EH (cell line): ENCODE results near the gene FHL2.

Source experiments
- DNase-seq: peaks from one replicate; pipeline ENCODE4 v3.0.0-alpha.2; 2015; ENCODE audit warnings: low read depth

Gene FHL2

GRCh38 chr2:105421053-105421452 is 22.2 kb upstream of the FHL2 start:
- no peak for DNase-seq

- DNase-seq, result no peak
Measured at GRCh38 chr2:105418522-105418921, 19.7 kb upstream of the FHL2 start.

DNA sequence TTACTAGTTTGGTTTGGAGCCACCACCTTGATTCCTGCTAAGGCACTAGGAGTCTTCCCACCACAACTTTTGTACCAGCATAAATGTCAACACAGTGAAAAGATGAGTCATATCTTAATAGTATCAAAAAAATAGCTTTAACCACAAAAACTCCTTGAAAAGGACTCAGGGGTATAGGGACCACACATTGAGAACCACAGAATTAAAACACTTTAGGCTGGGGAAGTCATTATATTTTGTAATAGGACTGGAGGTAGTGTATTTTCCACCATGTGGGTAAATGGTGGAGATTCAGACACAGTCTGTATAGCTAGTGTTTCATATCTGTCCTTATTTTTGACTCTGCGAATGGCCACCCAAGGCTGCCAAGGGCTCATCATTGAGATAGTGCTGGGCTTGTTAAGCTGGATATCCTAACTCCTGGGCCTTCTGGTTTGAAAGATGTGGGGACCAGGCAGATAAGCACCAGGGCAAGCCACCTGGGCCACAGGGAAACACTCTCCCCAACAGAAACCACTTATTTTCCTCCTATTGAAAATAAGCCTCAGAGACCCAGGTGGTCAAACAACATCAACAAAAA is 19.1 kb upstream of the FHL2 start:
- peak; percentile 52 for DNase-seq

DNA sequence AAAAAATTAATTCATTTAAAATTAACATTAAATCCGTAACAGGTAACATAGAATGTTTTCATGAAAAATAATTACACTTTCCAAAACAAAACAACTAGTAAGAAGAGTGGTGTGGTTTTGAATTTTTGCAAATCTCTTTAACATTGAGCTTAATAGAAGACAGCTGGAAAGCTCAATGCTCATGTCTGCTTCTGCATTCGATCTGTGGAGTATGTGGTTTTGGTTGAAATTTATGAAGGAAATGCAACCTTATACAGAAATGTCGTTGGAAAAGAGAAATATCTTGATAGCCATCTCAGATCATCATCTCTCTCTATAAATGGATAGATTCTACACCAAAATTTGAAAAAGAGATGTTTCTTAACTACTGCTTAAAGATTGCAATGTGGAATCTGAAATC is 17.3 kb upstream of the FHL2 start:
- no peak for DNase-seq

DNA sequence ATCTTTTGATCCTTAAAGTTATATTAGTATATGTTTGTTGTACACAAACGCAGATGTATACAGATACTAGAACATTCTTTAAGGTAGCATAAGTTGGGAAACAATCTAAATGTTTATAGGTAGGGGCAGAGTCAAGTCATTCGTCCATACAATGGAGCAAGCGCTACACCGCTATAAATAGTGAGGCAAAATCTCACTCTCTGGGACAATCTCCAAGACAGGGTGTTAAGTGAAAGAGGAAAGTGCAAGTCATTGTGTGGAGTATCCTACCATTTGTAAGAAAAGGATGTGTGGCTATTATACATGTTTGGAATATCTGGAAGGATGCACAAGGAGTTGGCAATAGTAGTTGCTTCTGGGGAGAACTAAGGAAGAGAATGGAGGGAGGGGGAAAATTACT is 16.2 kb upstream of the FHL2 start:
- no peak for DNase-seq

DNA sequence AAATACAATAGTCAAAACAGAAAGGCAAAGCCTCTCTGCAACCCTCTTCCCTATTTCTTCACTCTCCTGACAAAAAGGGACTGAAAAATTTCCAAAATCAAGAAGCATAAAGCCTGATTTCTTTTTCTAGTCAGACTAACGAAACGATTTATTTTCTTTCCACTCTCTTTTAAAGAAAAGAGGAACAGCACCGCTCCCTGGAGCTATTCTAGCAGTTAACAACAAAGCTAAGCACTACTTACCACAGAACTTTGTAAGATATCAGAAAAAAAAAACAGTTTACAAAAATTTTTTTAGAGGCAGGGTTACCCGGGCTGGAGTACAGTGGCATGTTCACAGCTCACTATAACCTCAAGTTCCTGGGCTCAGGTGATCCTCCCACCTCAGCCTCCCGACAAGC is 14.4 kb upstream of the FHL2 start:
- no peak for DNase-seq

DNA sequence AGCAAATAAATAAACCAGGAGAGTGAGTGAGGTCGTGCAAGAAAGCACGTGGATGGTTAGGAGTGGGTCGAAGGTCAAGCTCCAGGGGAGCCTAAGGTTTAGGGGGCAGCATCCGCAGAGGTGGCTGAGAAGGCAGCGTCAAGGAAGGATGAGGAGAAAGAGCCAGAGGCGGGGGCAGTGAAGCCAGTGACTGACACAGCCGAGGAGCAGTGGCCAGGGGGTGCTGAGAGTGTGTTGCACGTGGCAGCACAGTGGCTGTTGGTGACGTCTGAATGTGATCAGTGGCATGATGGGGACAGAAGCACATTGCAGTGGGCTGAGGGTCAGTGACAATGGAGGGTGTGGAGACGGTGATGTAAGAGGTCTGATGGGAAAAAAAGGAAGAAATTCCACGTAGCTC is 13.7 kb upstream of the FHL2 start:
- DNase-seq, result no peak

DNA sequence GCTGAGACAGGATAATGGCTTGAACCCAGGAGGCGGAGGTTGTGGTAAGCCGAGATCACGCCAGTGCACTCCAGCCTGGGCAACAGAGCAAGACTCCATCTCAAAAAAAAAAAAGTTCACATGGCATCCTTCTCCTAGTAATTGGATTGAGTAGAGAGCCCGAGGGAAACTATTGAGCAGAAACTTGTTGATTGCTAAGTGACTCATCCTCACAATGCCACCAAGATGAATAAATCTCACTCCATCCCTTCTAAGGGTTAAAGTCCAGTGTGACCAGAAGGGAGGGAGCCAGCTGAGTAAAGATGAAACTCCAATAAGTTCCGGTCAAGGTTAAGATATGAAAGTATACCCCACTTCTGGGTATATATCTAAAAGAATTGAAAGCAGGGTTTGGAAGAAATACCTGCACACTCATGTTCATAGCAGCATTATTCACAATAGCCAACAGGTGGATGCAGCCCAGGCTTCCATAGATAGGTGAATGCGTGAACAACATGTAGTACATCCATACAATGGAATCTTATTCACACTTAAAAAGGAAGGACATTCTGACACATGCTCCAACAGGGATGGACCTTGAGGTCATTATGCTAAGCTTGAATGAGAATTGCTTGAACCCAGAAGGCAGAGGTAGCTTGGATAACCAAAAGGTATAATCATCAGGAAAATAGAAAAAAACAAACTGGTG is 13.0 kb upstream of the FHL2 start:
- DNase-seq, result no peak

DNA sequence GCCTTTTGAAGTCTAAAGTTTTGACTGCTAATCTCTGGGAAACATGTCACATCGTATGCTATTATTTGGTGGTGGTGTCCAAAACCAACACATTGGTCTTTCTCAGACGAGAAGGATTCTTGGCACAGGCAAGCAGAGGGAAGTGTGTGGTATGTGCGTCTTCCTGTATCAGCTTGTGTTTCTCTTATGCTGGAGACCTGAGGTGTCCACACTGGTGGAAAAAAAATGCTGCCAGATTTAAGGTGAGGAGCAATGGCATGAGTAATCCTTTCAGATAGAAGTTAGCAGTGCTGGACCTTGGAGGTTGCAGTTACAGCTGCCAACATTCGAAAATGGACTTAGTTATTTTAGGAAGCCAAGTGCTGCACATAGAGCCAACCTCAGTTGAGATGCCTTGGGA is 11.7 kb upstream of the FHL2 start:
- peak; percentile 44 for DNase-seq

- peak; percentile 90 for DNase-seq
Measured at GRCh38 chr2:105409717-105410116, 10.9 kb upstream of the FHL2 start.

DNA sequence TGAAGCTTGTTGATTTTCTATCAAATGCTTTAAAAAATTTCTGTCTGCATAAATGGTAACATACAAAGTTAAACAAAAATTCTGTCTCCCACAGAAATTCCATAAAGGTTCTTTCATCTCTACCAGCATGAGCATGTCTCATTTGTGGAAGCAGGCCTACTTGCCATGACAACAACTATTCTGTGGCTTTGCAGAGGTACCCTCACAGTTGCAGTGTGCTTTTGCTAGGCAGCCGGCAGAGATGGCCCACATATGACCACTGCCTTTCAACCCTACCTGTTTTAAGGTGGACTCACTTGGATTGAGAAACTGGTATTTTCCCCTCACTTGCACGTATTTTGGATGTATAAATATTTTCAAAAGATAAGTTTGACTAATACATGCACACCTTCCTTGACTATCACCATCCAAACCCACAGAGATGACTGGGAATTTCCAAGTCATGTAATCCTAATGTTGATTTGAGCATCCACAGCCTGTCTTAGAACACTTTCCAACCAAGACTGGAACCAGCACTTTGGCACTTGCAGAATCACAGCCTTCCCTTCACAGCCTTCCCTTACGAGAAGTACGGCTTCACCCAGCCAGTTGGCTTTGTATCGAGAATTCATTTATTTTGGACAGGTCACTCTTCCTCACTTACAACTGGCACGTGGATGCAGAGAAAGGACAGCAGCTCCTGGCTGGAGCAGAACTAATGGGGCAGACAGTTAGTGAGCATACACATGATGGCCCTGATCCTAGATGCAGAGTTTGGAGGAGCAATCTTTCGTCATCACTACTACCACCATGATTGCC is 9.3 kb upstream of the FHL2 start:
- DNase-seq, result no peak

DNA sequence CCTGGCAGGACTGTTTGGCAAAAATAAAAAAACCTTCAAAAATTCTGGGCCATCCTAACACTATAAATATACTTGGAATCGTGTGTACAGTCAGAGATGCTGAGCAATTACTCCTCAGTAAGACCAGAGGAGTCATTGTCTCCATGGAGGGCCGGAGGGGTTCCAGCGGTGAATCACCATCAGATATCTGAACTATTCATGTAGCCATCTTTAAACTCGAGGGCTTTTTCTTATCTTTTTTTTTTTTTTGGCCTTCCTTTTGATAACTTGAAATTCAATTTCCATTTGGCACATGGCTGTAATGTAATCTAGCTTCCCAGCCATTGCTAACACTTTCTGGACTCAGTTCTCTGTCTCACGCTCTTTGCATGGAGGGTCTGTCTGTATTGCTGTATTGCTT is 7.4 kb upstream of the FHL2 start:
- DNase-seq, result peak; percentile 96

DNA sequence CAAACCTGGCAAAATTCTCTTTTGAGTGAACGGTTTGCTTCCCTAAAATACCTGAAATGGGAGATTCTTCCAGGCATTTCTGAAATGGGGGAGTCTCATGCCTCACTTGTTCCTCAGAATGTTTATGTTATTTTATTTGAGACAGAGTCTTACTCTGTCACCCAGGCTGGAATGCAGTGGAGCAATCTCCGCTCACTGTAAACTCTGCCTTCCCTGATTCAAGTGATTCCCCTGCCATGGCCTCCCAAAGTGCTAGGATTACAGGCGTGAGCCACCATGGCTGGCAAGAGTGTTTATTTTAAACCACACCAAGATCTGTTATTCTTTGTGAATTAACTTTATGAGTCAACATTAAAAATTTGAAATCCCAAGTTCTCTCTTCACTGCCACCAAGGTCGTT is 6.4 kb upstream of the FHL2 start:
- DNase-seq, result peak; percentile 94

DNA sequence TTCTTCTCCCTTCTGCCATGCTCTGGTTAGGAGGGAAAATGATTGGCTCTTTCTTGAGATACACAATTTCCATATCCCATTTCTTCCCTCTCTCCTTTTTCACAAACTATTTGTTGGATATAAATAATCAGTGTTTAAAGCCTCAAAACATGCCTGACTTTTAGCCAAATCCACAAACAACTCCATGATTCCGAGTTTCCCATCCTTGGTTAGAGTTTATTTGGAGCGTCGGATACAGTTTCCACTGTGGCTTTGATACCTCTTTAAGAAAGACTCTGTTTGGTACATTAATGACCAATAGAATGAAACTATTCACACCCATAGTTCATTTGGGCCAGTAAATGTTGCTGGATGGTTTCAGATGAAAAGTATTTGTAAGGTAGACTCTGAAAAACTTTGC is 5.9 kb upstream of the FHL2 start:
- DNase-seq, result peak; percentile 40

DNA sequence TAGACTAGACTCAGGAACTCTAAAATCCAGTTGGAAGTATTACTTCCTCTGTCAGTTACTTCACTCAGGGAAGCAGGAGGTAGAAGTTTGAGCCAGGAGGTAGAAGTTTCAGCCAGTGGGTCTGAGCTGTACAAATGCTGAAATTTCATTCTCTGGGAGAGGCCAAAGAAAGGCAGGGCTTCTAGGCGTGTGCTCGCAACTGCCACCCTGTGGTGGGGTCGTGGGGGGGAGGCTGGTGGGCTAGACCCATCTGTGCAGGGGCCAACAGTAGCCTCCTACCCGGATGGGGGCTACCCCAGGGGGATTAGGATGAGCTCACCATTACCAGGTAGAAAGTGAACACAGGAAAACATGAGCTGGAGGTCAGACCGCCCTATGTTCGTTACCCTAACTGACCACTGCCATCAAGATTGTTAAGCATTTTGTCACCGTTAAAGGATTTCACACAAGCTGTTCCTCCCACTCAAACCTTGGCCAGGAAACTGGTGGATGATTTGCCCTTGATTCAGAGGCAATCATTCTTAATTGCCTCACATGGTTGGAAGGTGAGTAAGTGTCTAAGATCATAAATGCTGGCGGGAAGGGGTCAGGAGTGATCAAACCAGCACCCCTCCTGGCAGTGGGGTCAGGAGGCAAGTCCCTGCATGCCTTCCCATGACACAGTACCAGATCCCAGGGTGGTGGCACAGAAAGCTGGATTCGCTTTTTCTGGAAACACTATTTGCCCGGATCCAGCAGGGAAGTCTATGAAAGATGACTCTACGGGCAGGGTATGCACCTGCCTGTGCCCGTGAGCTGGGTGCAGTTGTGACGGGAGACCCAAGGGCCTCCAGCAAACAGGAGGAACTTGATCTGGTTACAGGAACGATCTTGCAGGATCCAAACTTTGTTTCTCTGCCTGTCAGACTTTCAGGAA is 5.2 kb upstream of the FHL2 start:
- DNase-seq, result peak; percentile 97

- no peak for DNase-seq
Measured at GRCh38 chr2:105403241-105403782, 4.5 kb upstream of the FHL2 start.

- no peak for DNase-seq
Measured at GRCh38 chr2:105402809-105403208, 4.0 kb upstream of the FHL2 start.

DNA sequence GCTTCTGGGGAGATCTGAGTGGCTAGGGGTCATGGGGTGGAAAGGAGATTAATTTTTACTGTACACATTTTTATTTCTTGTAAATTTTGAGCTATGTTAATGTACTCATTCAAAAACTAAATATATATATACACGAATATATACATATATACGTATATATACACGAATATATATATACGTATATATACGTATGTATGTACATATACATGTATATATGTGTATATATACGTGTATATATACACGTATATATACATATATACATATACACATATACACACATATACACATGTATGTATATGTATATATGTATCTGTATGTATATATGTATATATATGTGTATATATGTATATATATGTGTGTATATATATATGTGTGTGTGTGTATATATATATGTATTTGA is 3.0 kb upstream of the FHL2 start:
- no peak for DNase-seq

DNA sequence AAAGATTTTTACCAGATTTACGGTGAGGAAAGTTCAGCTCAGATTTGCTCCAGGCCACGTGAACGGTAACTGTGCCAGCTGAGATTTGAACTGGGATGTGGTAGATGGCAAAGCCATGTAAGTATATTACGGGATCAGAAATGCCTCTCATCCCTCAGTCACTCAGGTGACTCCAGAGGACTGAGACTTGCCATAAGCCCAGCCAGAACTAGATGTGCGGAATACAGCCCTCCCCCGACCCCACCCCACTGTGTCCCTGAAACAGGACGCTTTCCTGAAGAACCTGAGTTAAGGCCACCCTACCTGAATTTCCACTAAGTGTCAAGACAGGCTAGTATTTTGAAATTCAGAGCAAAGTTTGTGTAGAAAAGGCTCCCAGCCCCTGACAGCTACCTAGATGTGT is 1.3 kb upstream of the FHL2 start:
- DNase-seq, result no peak

DNA sequence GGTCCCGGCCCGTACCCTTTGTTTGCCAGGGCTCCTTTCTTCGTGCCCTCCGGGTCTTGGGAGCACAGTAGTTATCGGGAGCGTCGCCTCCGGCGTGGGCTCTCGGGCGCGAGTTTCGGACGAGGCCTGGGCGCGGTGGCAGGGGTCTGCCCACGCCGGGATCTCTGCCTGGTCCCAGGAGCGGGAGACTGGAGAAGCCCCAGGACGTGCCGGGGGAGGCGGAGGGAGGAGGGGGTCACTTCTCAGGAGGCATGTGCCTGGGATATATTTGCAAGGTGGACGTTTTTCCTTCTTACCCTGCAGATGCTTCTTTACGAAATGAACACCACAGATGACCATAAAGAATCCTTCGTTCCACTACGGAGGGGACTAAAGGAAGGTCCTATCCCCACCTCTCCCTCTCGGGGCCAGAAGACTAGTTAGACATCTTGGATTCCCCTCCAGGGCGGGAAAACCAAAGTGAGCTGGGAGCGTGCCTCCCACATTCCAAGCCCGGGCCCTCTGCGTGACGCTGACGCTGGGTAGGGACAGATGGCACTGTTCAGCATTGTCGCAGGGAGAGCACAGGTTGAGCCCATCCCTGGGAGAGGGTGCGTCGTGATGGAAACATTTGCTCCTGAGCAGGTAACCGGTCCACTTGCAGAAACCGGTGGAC is 483 bp upstream of the FHL2 start:
- DNase-seq, result no peak

GRCh38 chr2:105397953-105398335 is 907 bp downstream of the FHL2 start:
- peak; percentile 45 for DNase-seq
